Measurements from ENCODE around the gene PDZD2. TPM values are rescaled to one million over a fixed set of nuclear protein-coding genes. Genes with fewer than 3 reads are reported as not detected.

The PDZD2 gene
- total and polyA plus RNA-seq, 2 experiments from 2014 or later = 8.3 to 16.9 TPM

DNA sequence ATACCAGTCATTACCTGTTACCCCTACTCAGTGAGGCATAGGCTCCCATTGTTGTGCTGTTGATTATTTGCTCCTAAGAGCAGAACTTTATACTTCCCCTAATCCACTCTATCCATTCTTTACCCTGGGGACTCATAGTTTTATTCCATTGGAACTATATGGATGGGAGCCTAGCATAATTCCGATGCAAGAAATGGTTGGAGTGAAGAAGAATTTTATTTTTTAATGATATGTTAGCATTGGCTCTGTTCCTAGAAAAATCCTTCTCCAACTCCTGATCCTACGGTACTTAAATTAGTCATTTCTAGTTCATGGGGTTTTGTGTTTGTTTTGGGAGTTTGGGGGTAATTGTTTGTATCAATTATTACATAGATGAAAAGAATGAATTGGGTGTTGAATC, 343.7 kb downstream of the PDZD2 start:
- ATAC-seq = no peak
- H3K36me3 Mint-ChIP-seq (ENCODE audit: low read depth) = peaks cover 5% of the 10 kb centered on the region
- 0 out of 2 replicates have a peak, but pooled peaks cover 2% of the 10 kb centered on the region for H3K79me2 ChIP-seq (replicated peaks; ENCODE audit: insufficient read depth)

DNA sequence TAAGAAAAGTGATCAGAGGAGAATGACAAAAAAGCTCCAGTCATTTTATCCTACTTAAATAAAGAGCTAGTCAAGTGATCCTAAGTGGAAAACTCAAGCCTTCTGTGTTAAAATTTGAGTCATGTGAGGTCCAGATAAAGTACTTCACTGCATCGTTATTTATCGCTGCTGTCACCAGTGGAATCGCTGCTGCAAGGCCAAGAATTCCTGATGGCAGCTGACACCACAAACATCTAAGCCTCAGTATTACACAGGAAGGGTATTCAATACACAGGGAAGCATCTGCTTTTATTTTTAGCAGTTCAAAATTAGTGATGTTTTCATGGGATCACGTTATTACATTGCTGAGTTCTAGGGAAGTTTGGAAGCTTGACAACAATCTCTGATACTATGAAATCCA, 344.9 kb downstream of the PDZD2 start:
- H3K4me3 Mint-ChIP-seq = no peak overlapping the region
- no peak overlapping the region for H3K27ac ChIP-seq (ENCODE audit: low read depth)
- DNase-seq (ENCODE audit: low spot score) (no peak), ATAC-seq (no peak)
- no peak overlapping the region for H3K4me2 ChIP-seq
- no peak overlapping the region for H2AFZ ChIP-seq
- H3K4me1 ChIP-seq (ENCODE audit: insufficient read depth) = peaks cover 6% of the 10 kb centered on the region
- no peaks in the 10 kb centered on the region for H4K20me1 ChIP-seq (replicated peaks; ENCODE audit: insufficient read depth)
- H3K9me2 ChIP-seq (ENCODE audit: insufficient read depth) = no peaks in the 10 kb centered on the region; the same call in 1 of the 2 replicates
- peaks cover 3% of the 10 kb centered on the region for H3K27me3 Mint-ChIP-seq (ENCODE audit: insufficient read depth, low read depth, poor library complexity)
- no peaks in the 10 kb centered on the region for H3F3A ChIP-seq (replicated peaks; ENCODE audit: low read depth)
- no peak overlapping the region for H3K4me3 ChIP-seq
- H3K36me3 Mint-ChIP-seq (ENCODE audit: low read depth) = peaks cover 15% of the 10 kb centered on the region
- peaks cover 8% of the 10 kb centered on the region for H3K9me3 Mint-ChIP-seq
- H3K79me2 ChIP-seq (replicated peaks; ENCODE audit: insufficient read depth) = 0 out of 2 replicates have a peak, but pooled peaks cover 2% of the 10 kb centered on the region
- H3K36me3 ChIP-seq (ENCODE audit: insufficient read depth) = no peaks in the 10 kb centered on the region
- no peaks in the 10 kb centered on the region for H3K27me3 ChIP-seq (ENCODE audit: insufficient read depth)
- H3K4me1 Mint-ChIP-seq = peaks cover 5% of the 10 kb centered on the region; the same call in 2 of the 3 replicates
- no peak overlapping the region for H3K27ac Mint-ChIP-seq
- no peak for TF ChIP-seq CREB1 (CRISPR knock-in tag; IDR thresholded peaks at IDR 0.05; ENCODE audit: low read depth)
- TF ChIP-seq, protein P1, sequence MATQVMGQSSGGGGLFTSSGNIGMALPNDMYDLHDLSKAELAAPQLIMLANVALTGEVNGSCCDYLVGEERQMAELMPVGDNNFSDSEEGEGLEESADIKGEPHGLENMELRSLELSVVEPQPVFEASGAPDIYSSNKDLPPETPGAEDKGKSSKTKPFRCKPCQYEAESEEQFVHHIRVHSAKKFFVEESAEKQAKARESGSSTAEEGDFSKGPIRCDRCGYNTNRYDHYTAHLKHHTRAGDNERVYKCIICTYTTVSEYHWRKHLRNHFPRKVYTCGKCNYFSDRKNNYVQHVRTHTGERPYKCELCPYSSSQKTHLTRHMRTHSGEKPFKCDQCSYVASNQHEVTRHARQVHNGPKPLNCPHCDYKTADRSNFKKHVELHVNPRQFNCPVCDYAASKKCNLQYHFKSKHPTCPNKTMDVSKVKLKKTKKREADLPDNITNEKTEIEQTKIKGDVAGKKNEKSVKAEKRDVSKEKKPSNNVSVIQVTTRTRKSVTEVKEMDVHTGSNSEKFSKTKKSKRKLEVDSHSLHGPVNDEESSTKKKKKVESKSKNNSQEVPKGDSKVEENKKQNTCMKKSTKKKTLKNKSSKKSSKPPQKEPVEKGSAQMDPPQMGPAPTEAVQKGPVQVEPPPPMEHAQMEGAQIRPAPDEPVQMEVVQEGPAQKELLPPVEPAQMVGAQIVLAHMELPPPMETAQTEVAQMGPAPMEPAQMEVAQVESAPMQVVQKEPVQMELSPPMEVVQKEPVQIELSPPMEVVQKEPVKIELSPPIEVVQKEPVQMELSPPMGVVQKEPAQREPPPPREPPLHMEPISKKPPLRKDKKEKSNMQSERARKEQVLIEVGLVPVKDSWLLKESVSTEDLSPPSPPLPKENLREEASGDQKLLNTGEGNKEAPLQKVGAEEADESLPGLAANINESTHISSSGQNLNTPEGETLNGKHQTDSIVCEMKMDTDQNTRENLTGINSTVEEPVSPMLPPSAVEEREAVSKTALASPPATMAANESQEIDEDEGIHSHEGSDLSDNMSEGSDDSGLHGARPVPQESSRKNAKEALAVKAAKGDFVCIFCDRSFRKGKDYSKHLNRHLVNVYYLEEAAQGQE (IDR thresholded peaks at IDR 0.05; ENCODE audit: unreplicated experiment) = no peak
- TF ChIP-seq, protein P2, sequence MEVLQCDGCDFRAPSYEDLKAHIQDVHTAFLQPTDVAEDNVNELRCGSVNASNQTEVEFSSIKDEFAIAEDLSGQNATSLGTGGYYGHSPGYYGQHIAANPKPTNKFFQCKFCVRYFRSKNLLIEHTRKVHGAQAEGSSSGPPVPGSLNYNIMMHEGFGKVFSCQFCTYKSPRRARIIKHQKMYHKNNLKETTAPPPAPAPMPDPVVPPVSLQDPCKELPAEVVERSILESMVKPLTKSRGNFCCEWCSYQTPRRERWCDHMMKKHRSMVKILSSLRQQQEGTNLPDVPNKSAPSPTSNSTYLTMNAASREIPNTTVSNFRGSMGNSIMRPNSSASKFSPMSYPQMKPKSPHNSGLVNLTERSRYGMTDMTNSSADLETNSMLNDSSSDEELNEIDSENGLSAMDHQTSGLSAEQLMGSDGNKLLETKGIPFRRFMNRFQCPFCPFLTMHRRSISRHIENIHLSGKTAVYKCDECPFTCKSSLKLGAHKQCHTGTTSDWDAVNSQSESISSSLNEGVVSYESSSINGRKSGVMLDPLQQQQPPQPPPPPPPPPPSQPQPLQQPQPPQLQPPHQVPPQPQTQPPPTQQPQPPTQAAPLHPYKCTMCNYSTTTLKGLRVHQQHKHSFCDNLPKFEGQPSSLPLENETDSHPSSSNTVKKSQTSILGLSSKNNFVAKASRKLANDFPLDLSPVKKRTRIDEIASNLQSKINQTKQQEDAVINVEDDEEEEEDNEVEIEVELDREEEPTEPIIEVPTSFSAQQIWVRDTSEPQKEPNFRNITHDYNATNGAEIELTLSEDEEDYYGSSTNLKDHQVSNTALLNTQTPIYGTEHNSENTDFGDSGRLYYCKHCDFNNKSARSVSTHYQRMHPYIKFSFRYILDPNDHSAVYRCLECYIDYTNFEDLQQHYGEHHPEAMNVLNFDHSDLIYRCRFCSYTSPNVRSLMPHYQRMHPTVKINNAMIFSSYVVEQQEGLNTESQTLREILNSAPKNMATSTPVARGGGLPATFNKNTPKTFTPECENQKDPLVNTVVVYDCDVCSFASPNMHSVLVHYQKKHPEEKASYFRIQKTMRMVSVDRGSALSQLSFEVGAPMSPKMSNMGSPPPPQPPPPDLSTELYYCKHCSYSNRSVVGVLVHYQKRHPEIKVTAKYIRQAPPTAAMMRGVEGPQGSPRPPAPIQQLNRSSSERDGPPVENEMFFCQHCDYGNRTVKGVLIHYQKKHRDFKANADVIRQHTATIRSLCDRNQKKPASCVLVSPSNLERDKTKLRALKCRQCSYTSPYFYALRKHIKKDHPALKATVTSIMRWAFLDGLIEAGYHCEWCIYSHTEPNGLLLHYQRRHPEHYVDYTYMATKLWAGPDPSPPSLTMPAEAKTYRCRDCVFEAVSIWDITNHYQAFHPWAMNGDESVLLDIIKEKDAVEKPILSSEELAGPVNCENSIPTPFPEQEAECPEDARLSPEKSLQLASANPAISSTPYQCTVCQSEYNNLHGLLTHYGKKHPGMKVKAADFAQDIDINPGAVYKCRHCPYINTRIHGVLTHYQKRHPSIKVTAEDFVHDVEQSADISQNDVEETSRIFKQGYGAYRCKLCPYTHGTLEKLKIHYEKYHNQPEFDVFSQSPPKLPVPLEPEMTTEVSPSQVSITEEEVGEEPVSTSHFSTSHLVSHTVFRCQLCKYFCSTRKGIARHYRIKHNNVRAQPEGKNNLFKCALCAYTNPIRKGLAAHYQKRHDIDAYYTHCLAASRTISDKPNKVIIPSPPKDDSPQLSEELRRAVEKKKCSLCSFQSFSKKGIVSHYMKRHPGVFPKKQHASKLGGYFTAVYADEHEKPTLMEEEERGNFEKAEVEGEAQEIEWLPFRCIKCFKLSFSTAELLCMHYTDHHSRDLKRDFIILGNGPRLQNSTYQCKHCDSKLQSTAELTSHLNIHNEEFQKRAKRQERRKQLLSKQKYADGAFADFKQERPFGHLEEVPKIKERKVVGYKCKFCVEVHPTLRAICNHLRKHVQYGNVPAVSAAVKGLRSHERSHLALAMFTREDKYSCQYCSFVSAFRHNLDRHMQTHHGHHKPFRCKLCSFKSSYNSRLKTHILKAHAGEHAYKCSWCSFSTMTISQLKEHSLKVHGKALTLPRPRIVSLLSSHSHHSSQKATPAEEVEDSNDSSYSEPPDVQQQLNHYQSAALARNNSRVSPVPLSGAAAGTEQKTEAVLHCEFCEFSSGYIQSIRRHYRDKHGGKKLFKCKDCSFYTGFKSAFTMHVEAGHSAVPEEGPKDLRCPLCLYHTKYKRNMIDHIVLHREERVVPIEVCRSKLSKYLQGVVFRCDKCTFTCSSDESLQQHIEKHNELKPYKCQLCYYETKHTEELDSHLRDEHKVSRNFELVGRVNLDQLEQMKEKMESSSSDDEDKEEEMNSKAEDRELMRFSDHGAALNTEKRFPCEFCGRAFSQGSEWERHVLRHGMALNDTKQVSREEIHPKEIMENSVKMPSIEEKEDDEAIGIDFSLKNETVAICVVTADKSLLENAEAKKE (CRISPR knock-in tag; IDR thresholded peaks at IDR 0.05) = no peak
- no peak for TF ChIP-seq NANOG (IDR thresholded peaks at IDR 0.05; ENCODE audit: borderline replicate concordance)
- TF ChIP-seq, protein P3, sequence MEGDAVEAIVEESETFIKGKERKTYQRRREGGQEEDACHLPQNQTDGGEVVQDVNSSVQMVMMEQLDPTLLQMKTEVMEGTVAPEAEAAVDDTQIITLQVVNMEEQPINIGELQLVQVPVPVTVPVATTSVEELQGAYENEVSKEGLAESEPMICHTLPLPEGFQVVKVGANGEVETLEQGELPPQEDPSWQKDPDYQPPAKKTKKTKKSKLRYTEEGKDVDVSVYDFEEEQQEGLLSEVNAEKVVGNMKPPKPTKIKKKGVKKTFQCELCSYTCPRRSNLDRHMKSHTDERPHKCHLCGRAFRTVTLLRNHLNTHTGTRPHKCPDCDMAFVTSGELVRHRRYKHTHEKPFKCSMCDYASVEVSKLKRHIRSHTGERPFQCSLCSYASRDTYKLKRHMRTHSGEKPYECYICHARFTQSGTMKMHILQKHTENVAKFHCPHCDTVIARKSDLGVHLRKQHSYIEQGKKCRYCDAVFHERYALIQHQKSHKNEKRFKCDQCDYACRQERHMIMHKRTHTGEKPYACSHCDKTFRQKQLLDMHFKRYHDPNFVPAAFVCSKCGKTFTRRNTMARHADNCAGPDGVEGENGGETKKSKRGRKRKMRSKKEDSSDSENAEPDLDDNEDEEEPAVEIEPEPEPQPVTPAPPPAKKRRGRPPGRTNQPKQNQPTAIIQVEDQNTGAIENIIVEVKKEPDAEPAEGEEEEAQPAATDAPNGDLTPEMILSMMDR (conservative IDR thresholded peaks at IDR 0.05; ENCODE audit: low read depth in 2 of 2) = no peak

More for the DNA sequence above, 343.7 kb downstream of the PDZD2 start:
- Mint-ChIP-seq H3K4me3 (no peak overlapping the region), H3K4me1 (peaks cover 8% of the 10 kb centered on the region; the same call in 2 of the 3 replicates), H3K27ac (no peak overlapping the region), H3K9me3 (peaks cover 3% of the 10 kb centered on the region), H3K27me3 (ENCODE audit: insufficient read depth, low read depth, poor library complexity) (peaks cover 5% of the 10 kb centered on the region)
- Histone ChIP-seq H3K4me3 (no peak overlapping the region), H4K20me1 (replicated peaks; ENCODE audit: insufficient read depth) (no peaks in the 10 kb centered on the region), H3F3A (replicated peaks; ENCODE audit: low read depth) (no peaks in the 10 kb centered on the region), H3K9me2 (ENCODE audit: insufficient read depth) (no peaks in the 10 kb centered on the region; the same call in 1 of the 2 replicates), H3K27me3 (ENCODE audit: insufficient read depth) (no peaks in the 10 kb centered on the region), H3K27ac (ENCODE audit: low read depth) (no peak overlapping the region), H3K4me1 (ENCODE audit: insufficient read depth) (peaks cover 6% of the 10 kb centered on the region), H2AFZ (no peak overlapping the region), H3K4me2 (no peak overlapping the region), H3K36me3 (ENCODE audit: insufficient read depth) (no peaks in the 10 kb centered on the region)
- TF ChIP-seq EZH2phosphoT487 (IDR thresholded peaks at IDR 0.05; ENCODE audit: unreplicated experiment) = no peak
- no peak for TF ChIP-seq EZH2 (IDR thresholded peaks at IDR 0.05; ENCODE audit: low read depth, unreplicated experiment)
- TF ChIP-seq CREB1 (CRISPR knock-in tag; IDR thresholded peaks at IDR 0.05; ENCODE audit: low read depth) = no peak
- TF ChIP-seq NANOG (IDR thresholded peaks at IDR 0.05; ENCODE audit: borderline replicate concordance) = no peak
- TF ChIP-seq, protein P4, sequence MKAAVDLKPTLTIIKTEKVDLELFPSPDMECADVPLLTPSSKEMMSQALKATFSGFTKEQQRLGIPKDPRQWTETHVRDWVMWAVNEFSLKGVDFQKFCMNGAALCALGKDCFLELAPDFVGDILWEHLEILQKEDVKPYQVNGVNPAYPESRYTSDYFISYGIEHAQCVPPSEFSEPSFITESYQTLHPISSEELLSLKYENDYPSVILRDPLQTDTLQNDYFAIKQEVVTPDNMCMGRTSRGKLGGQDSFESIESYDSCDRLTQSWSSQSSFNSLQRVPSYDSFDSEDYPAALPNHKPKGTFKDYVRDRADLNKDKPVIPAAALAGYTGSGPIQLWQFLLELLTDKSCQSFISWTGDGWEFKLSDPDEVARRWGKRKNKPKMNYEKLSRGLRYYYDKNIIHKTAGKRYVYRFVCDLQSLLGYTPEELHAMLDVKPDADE (IDR thresholded peaks at IDR 0.05) = no peak
- no peak for TF ChIP-seq ZNF114 (CRISPR knock-in tag; IDR thresholded peaks at IDR 0.05)
- TF ChIP-seq ZNF331 (CRISPR knock-in tag; IDR thresholded peaks at IDR 0.05; ENCODE audit: low read depth) = no peak
- no peak for DNase-seq (ENCODE audit: low spot score)

All from GM23338 (cell line).